WTC11 (cell line): Measurements from ENCODE around the gene ATF4. TPM values are rescaled to one million over a fixed set of nuclear protein-coding genes. Genes with fewer than 3 reads are reported as not detected.
A peak's percentile ranks its signal among the peaks of the same experiment; 100 is the strongest.

ENCODE experiments used
- ATAC-seq: fragments of 200-7000 bp; cut with Tn5 transposase; 2 replicates; pipeline ENCODE4 v1.10.0; 2021; ENCODE audit warnings: mild to moderate bottlenecking, moderate library complexity
- CTCF ChIA-PET: fragments of 300-600 bp; sonication (Branson Sonifier 250); formaldehyde crosslinking; loops from one replicate; lab custom pipeline; 2021; ENCODE audit warnings: antibody characterized with exemption; lab: Charles Lee
- POLR2A ChIA-PET: fragments of 350-600 bp; sonication (Branson Sonifier 250); formaldehyde crosslinking; loops from one replicate; lab custom pipeline; 2021; ENCODE audit warnings: antibody characterized with exemption; lab: Charles Lee
- DNase-seq: peaks from one replicate; pipeline ENCODE4 v3.0.0; 2021; ENCODE audit warnings: low spot score
- H3K27ac Mint-ChIP-seq: 2 replicates; pipeline ENCODE4 v1.8.0; 2021; ENCODE audit warnings: mixed read lengths
- H3K27me3 Mint-ChIP-seq: 2 replicates; pipeline ENCODE4 v1.8.0; 2021; ENCODE audit warnings: low read depth, mild to moderate bottlenecking, moderate library complexity, mixed read lengths
- H3K36me3 Mint-ChIP-seq: 2 replicates; pipeline ENCODE4 v1.8.0; 2021; ENCODE audit warnings: mixed read lengths
- H3K4me1 Mint-ChIP-seq: 2 replicates; pipeline ENCODE4 v1.8.0; 2022; ENCODE audit warnings: mixed read lengths
- H3K4me3 Mint-ChIP-seq: 2 replicates; pipeline ENCODE4 v1.8.0; 2021; ENCODE audit warnings: mild to moderate bottlenecking, moderate library complexity, mixed read lengths
- H3K9me3 Mint-ChIP-seq: 2 replicates; pipeline ENCODE4 v1.8.0; 2021; ENCODE audit warnings: mixed read lengths
- ARID4B ChIP-seq: sonication (generic); formaldehyde crosslinking; IDR thresholded peaks from 2 replicates; pipeline ENCODE4 v1.8.0; 2023; ENCODE audit warnings: missing genetic modification reagents, mild to moderate bottlenecking, borderline replicate concordance
- ATF2 ChIP-seq: sonication (generic); formaldehyde crosslinking; IDR thresholded peaks from 2 replicates; pipeline ENCODE4 v1.8.1; 2022; ENCODE audit warnings: low read depth, missing genetic modification reagents, borderline replicate concordance
- E2F1 ChIP-seq: sonication (generic); formaldehyde crosslinking; IDR thresholded peaks from 2 replicates; pipeline ENCODE4 v1.8.0; 2022; ENCODE audit warnings: mild to moderate bottlenecking, missing genetic modification reagents
- EMX1 ChIP-seq: fragments of 250-450 bp; sonication (Bioruptor Pico); IDR thresholded peaks from 2 replicates; pipeline ENCODE4 v1.8.0; 2021; ENCODE audit warnings: mild to moderate bottlenecking
- ETV6 ChIP-seq: sonication (generic); formaldehyde crosslinking; IDR thresholded peaks from 2 replicates; pipeline ENCODE4 v1.8.1; 2022; ENCODE audit warnings: mild to moderate bottlenecking, missing genetic modification reagents
- FOXK1 ChIP-seq: sonication (generic); formaldehyde crosslinking; IDR thresholded peaks from 2 replicates; pipeline ENCODE4 v1.8.0; 2022; ENCODE audit warnings: mild to moderate bottlenecking, moderate library complexity, missing genetic modification reagents
- FOXP1 ChIP-seq: sonication (generic); formaldehyde crosslinking; IDR thresholded peaks from 2 replicates; pipeline ENCODE4 v1.8.0; 2022; ENCODE audit warnings: missing genetic modification reagents, mild to moderate bottlenecking, moderate library complexity, borderline replicate concordance
- FOXP4 ChIP-seq: sonication (generic); formaldehyde crosslinking; IDR thresholded peaks from 2 replicates; pipeline ENCODE4 v1.8.0; 2022; ENCODE audit warnings: mild to moderate bottlenecking, missing genetic modification reagents
- MAX ChIP-seq: sonication (generic); formaldehyde crosslinking; IDR thresholded peaks from 2 replicates; pipeline ENCODE4 v1.8.0; 2022; ENCODE audit warnings: mild to moderate bottlenecking, missing genetic modification reagents
- NFE2L1 ChIP-seq: sonication (generic); formaldehyde crosslinking; IDR thresholded peaks from 2 replicates; pipeline ENCODE4 v1.8.1; 2023; ENCODE audit warnings: missing genetic modification reagents
- NR2C2 ChIP-seq: sonication (generic); formaldehyde crosslinking; IDR thresholded peaks from 2 replicates; pipeline ENCODE4 v1.8.0; 2022; ENCODE audit warnings: mild to moderate bottlenecking, missing genetic modification reagents
- PRRX2 ChIP-seq: fragments of 250-450 bp; sonication (Bioruptor Pico); IDR thresholded peaks from 2 replicates; pipeline ENCODE4 v1.8.0; 2021; ENCODE audit warnings: mild to moderate bottlenecking
- TCF7 ChIP-seq: sonication (generic); formaldehyde crosslinking; IDR thresholded peaks from 2 replicates; pipeline ENCODE4 v1.8.0; 2022; ENCODE audit warnings: mild to moderate bottlenecking, low read depth, missing genetic modification reagents, moderate library complexity
- TEAD1 ChIP-seq: sonication (generic); formaldehyde crosslinking; IDR thresholded peaks from 2 replicates; pipeline ENCODE4 v1.8.0; 2022; ENCODE audit warnings: mild to moderate bottlenecking, missing genetic modification reagents
- TP53 ChIP-seq: sonication (generic); formaldehyde crosslinking; IDR thresholded peaks from 2 replicates; pipeline ENCODE4 v1.8.1; 2023; ENCODE audit warnings: mild to moderate bottlenecking, missing genetic modification reagents
- ZMAT4 ChIP-seq: fragments of 250-450 bp; sonication (Bioruptor Pico); IDR thresholded peaks from 2 replicates; pipeline ENCODE4 v1.9.0; 2021; ENCODE audit warnings: mild to moderate bottlenecking
- ZNF263 ChIP-seq: sonication (generic); formaldehyde crosslinking; IDR thresholded peaks from 2 replicates; pipeline ENCODE4 v1.8.1; 2022; ENCODE audit warnings: low read depth, mild to moderate bottlenecking, moderate library complexity, missing genetic modification reagents
- ZNF317 ChIP-seq: sonication (generic); formaldehyde crosslinking; IDR thresholded peaks from 2 replicates; pipeline ENCODE4 v1.8.1; 2023; ENCODE audit warnings: low read depth, mild to moderate bottlenecking, moderate library complexity, missing genetic modification reagents, borderline replicate concordance
- ZNF416 ChIP-seq: fragments of 250-450 bp; sonication (Bioruptor Pico); IDR thresholded peaks from 2 replicates; pipeline ENCODE4 v1.9.0; 2021; ENCODE audit warnings: mild to moderate bottlenecking, inconsistent platforms
- ZSCAN18 ChIP-seq: fragments of 250-450 bp; sonication (Bioruptor Pico); IDR thresholded peaks from 2 replicates; pipeline ENCODE4 v2.1.2; 2022; ENCODE audit warnings: mild to moderate bottlenecking, moderate library complexity
- total RNA-seq: library from RNA; stranded (reverse); gene quantifications from 3 replicates; pipeline ENCODE4 v1.2.3, GENCODE V29; 2021

Gene ATF4
- total RNA-seq, 1 experiment from 2014 or later: 460 TPM

GRCh38 chr22:39500101-39500500, 20.3 kb upstream of the ATF4 start (continued):
- no peak for TF ChIP-seq ZSCAN18 (CRISPR knock-in tag)
- TF ChIP-seq ZMAT4 (CRISPR knock-in tag): no peak
- TF ChIP-seq MAX (CRISPR knock-in tag): no peak
- no peak for TF ChIP-seq NR2C2 (CRISPR knock-in tag)
- TF ChIP-seq FOXP1 (CRISPR knock-in tag): no peak
- no peak for TF ChIP-seq FOXK1 (CRISPR knock-in tag)

GRCh38 chr22:39501644-39502108, 18.7 kb upstream of the ATF4 start:
- no peak overlapping the region for H3K27ac Mint-ChIP-seq
- no peak; the same call in 1 of the 2 replicates for ATAC-seq
- H3K27me3 Mint-ChIP-seq: peaks cover 89% of the 10 kb centered on the region
- peaks cover 13% of the 10 kb centered on the region for H3K4me1 Mint-ChIP-seq
- ChIA-PET POLR2A (interaction anchor here (0.9 to 1.7 kb wide), 8 partner anchors 9 to 182 kb away, joined by 3 to 16 read pairs (median 4); partner anchors contain the start of genes ATF4 and RPL3), CTCF (interaction anchor here (0.6 to 4.8 kb wide), 20 partner anchors 8 to 523 kb away, joined by 3 to 41 read pairs (median 5); partner anchors contain the start of genes ATF4 and TAB1)
- no peak for DNase-seq
- peak overlapping the region; percentile 97 for H3K4me3 Mint-ChIP-seq
- TF ChIP-seq NFE2L1 (CRISPR knock-in tag) (no peak), TP53 (CRISPR knock-in tag) (0 out of 2 replicates have a peak, but pooled peaks have one; percentile 11)
- peaks cover 28% of the 10 kb centered on the region for H3K36me3 Mint-ChIP-seq
- no peaks in the 10 kb centered on the region for H3K9me3 Mint-ChIP-seq

GRCh38 chr22:39502109-39502788, 18.1 kb upstream of the ATF4 start, which contains the start of gene MIEF1:
Gene MIEF1 (plus strand): TSS chr22:39502290. CDS start chr22:39511295, 9,005 bp downstream.
- no peaks in the 10 kb centered on the region for H3K9me3 Mint-ChIP-seq
- peaks cover 34% of the 10 kb centered on the region for H3K36me3 Mint-ChIP-seq
- peaks cover 89% of the 10 kb centered on the region for H3K27me3 Mint-ChIP-seq
- ATAC-seq (peak; percentile 97), DNase-seq (peak; percentile 96)
- H3K27ac Mint-ChIP-seq: peak within 1 kb of the TSS; percentile 97
- H3K4me3 Mint-ChIP-seq: peak within 1 kb of the TSS; percentile 97
- POLR2A ChIA-PET: interaction anchor here (0.6 to 1.7 kb wide), 10 partner anchors 9 to 183 kb away, joined by 3 to 16 read pairs (median 4); partner anchors contain the start of genes ATF4 and RPL3
- CTCF ChIA-PET: interaction anchor here (0.6 to 4.8 kb wide), 21 partner anchors 8 to 1105 kb away, joined by 3 to 41 read pairs (median 5); partner anchors contain the start of genes ATF4 and TAB1
- H3K4me1 Mint-ChIP-seq: peaks cover 13% of the 10 kb centered on the region
- peak; percentile 95 for TF ChIP-seq NR2C2 (CRISPR knock-in tag)
- TF ChIP-seq PRRX2 (CRISPR knock-in tag): no peak
- TF ChIP-seq ARID4B: peak; percentile 59; the same call in 1 of the 2 replicates
- TF ChIP-seq TEAD1: no peak
- TF ChIP-seq ZNF263 (CRISPR knock-in tag): no peak
- TF ChIP-seq FOXK1 (CRISPR knock-in tag): peak; percentile 96
- TF ChIP-seq EMX1 (CRISPR knock-in tag): no peak
- TF ChIP-seq TCF7 (CRISPR knock-in tag): peak; percentile 40; the same call in 1 of the 2 replicates
- no peak for TF ChIP-seq ATF2 (CRISPR knock-in tag)
- TF ChIP-seq FOXP4: 0 out of 2 replicates have a peak, but pooled peaks have one; percentile 16
- no peak for TF ChIP-seq E2F1 (CRISPR knock-in tag)
- no peak for TF ChIP-seq ZNF416
- TF ChIP-seq ETV6 (CRISPR knock-in tag): peak; percentile 79; the same call in 1 of the 2 replicates
- TF ChIP-seq ZNF317 (CRISPR knock-in tag): no peak
